HepG2 (cell line): Measurements from ENCODE around the gene LPIN3. TPM values are rescaled to one million over a fixed set of nuclear protein-coding genes. Genes with fewer than 3 reads are reported as not detected.
A peak's percentile ranks its signal among the peaks of the same experiment; 100 is the strongest.

Source experiments
- ARID5B ChIP-seq: IDR thresholded peaks from 2 replicates; pipeline ENCODE4 v1.4.0; 2020; ENCODE audit warnings: mild to moderate bottlenecking, missing genetic modification reagents
- CENPX ChIP-seq: sonication (generic); formaldehyde crosslinking; IDR thresholded peaks from 2 replicates; pipeline ENCODE4 v1.9.0; 2021; ENCODE audit warnings: mild to moderate bottlenecking, missing genetic modification reagents, moderate library complexity
- DZIP1 ChIP-seq: sonication (generic); formaldehyde crosslinking; IDR thresholded peaks from 2 replicates; pipeline ENCODE4 v1.5.0; 2020; ENCODE audit warnings: mild to moderate bottlenecking, missing genetic modification reagents
- ELF4 ChIP-seq: sonication (generic); formaldehyde crosslinking; IDR thresholded peaks from 2 replicates; pipeline ENCODE4 v1.5.0; 2020; ENCODE audit warnings: missing genetic modification reagents, mild to moderate bottlenecking, moderate library complexity, borderline replicate concordance
- FOXP4 ChIP-seq: sonication (generic); formaldehyde crosslinking; IDR thresholded peaks from 2 replicates; pipeline ENCODE4 v1.4.0; 2020; ENCODE audit warnings: missing genetic modification reagents
- MTF1 ChIP-seq: sonication (generic); formaldehyde crosslinking; IDR thresholded peaks from 2 replicates; pipeline ENCODE4 v1.5.0; 2020; ENCODE audit warnings: missing genetic modification reagents
- NFKBIZ ChIP-seq: IDR thresholded peaks from 2 replicates; pipeline ENCODE4 v1.6.1; 2018; ENCODE audit warnings: missing genetic modification reagents, missing compliant biosample characterization
- SCMH1 ChIP-seq: sonication (generic); formaldehyde crosslinking; IDR thresholded peaks from 2 replicates; pipeline ENCODE4 v1.9.0; 2021; ENCODE audit warnings: missing genetic modification reagents, mild to moderate bottlenecking, borderline replicate concordance
- SMYD3 ChIP-seq: sonication (generic); formaldehyde crosslinking; IDR thresholded peaks from 2 replicates; pipeline ENCODE4 v1.8.1; 2023; ENCODE audit warnings: mild to moderate bottlenecking, missing genetic modification reagents
- TGIF2 ChIP-seq: IDR thresholded peaks from 2 replicates; pipeline ENCODE4 v1.6.1; 2016; ENCODE audit warnings: control low read depth, missing compliant biosample characterization
- TIGD3 ChIP-seq: sonication (generic); formaldehyde crosslinking; IDR thresholded peaks from 2 replicates; pipeline ENCODE4 v1.5.1; 2020; ENCODE audit warnings: mild to moderate bottlenecking, missing genetic modification reagents, borderline replicate concordance
- TMF1 ChIP-seq: sonication (generic); formaldehyde crosslinking; IDR thresholded peaks from 2 replicates; pipeline ENCODE4 v1.8.1; 2022; ENCODE audit warnings: low read depth, missing genetic modification reagents
- YEATS4 ChIP-seq: sonication (generic); formaldehyde crosslinking; IDR thresholded peaks from 2 replicates; pipeline ENCODE4 v1.4.0; 2020; ENCODE audit warnings: missing genetic modification reagents, borderline replicate concordance
- ZBTB2 ChIP-seq: sonication (generic); formaldehyde crosslinking; IDR thresholded peaks from 2 replicates; pipeline ENCODE4 v1.8.0; 2022; ENCODE audit warnings: low read depth, missing genetic modification reagents
- ZNF572 ChIP-seq: sonication (generic); formaldehyde crosslinking; IDR thresholded peaks from 2 replicates; pipeline ENCODE4 v1.5.1; 2020; ENCODE audit warnings: mild to moderate bottlenecking, missing genetic modification reagents
- ZNF670 ChIP-seq: sonication (generic); formaldehyde crosslinking; IDR thresholded peaks from 2 replicates; pipeline ENCODE4 v1.8.0; 2022; ENCODE audit warnings: mild to moderate bottlenecking, missing genetic modification reagents, borderline replicate concordance
- ZNF709 ChIP-seq: sonication (generic); formaldehyde crosslinking; IDR thresholded peaks from 2 replicates; pipeline ENCODE4 v1.5.0; 2020; ENCODE audit warnings: mild to moderate bottlenecking, missing genetic modification reagents
- polyA plus RNA-seq, 8 experiments: library from polyadenylated mRNA; depleted of rRNA in 3 of 8; stranded (reverse) in 7 of 8; unstranded in 1 of 8; fragments of >200 nt; fragmentation: Illumina TruSeq in 4 of 8; extraction: Trizol in 4 of 8; gene quantifications; 2 replicates each; pipeline versions ENCODE4 v1.2.1 to v1.2.3, GENCODE V29; 2011 to 2016; ENCODE audit warnings: low read depth in 4 of 8, missing spikeins in 1 of 8, mixed read lengths in 1 of 8; ENCODE audit not compliant: insufficient read depth in 1 of 8
- total RNA-seq, 5 experiments: library from RNA; depleted of rRNA; stranded (reverse); fragments of >200 nt; fragmentation: Illumina TruSeq; extraction: Trizol; gene quantifications; 2 replicates each; pipeline ENCODE4 v1.2.3, GENCODE V29; 2016; ENCODE audit warnings: low read depth in 1 of 5

Gene LPIN3
- total and polyA plus RNA-seq, 2 of the 13 experiments (the other 11 are each of a cell fraction or from before 2014, with no cell fraction given) = 14.2 to 28.6 TPM

GRCh38 chr20:41329435-41330342, 10.9 kb upstream of the LPIN3 start (continued):
- TF ChIP-seq DZIP1 (CRISPR knock-in tag) = peak; percentile 66; the same call in 1 of the 2 replicates
- TF ChIP-seq YEATS4 (CRISPR knock-in tag) = peak; percentile 81
- TF ChIP-seq ZBTB2 (CRISPR knock-in tag) = no peak
- TF ChIP-seq NFKBIZ = no peak
- no peak for TF ChIP-seq FOXP4 (CRISPR knock-in tag)
- TF ChIP-seq ZNF670 (CRISPR knock-in tag) = 0 out of 2 replicates have a peak, but pooled peaks have one; percentile 18
- no peak for TF ChIP-seq SCMH1 (CRISPR knock-in tag)
- no peak; the same call in 1 of the 2 replicates for TF ChIP-seq TMF1 (CRISPR knock-in tag)
- TF ChIP-seq CENPX = no peak
- TF ChIP-seq TIGD3 (CRISPR knock-in tag) = no peak
- no peak for TF ChIP-seq SMYD3 (CRISPR knock-in tag)
- 0 out of 2 replicates have a peak, but pooled peaks have one; percentile 30 for TF ChIP-seq ZNF709 (CRISPR knock-in tag)
- no peak for TF ChIP-seq MTF1 (CRISPR knock-in tag)
- no peak for TF ChIP-seq ZNF572 (CRISPR knock-in tag)
- TF ChIP-seq ELF4 = no peak
- peak; percentile 68 for TF ChIP-seq ARID5B (CRISPR knock-in tag)
- peak; percentile 81 for TF ChIP-seq TGIF2 (CRISPR knock-in tag)
